Testis (tissue), 3 donors: ENCODE data around the gene ALG9. TPM values are rescaled to one million over a fixed set of nuclear protein-coding genes. Genes with fewer than 3 reads are reported as not detected.

Experiments used
- DNase-seq: peaks from one replicate; pipeline ENCODE4 v3.0.0-alpha.2; 2019
- H3K27ac ChIP-seq, 2 donors: fragments of 200-600 bp; sonication (generic); one replicate each; pipeline ENCODE4 v1.5.1; 2019
- H3K27me3 ChIP-seq: fragments of 200-600 bp; sonication (generic); one replicate; pipeline ENCODE4 v1.5.1; 2019
- H3K36me3 ChIP-seq: fragments of 200-600 bp; sonication (generic); one replicate; pipeline ENCODE4 v1.5.1; 2017; ENCODE audit warnings: low read depth; ENCODE audit errors: missing control alignments
- H3K4me1 ChIP-seq: fragments of 200-600 bp; sonication (generic); one replicate; pipeline ENCODE4 v1.5.1; 2019
- H3K4me3 ChIP-seq, 2 donors: fragments of 200-600 bp; sonication (generic); one replicate each; pipeline ENCODE4 v1.5.1; 2017 to 2019
- H3K9me3 ChIP-seq: fragments of 200-600 bp; sonication (generic); one replicate; pipeline ENCODE4 v1.5.1; 2017
- CTCF ChIP-seq, 3 experiments: fragments of 450-650 bp in 2 of 3; fragments of 200-600 bp in 1 of 3; sonication (generic) in 1 of 3; IDR thresholded peaks; one replicate each; pipeline ENCODE4 v1.5.1; 2016 to 2019; ENCODE audit warnings: antibody characterized with exemption in 3 of 3, mild to moderate bottlenecking in 2 of 3, moderate library complexity in 1 of 3
- POLR2A ChIP-seq: fragments of 450-650 bp; IDR thresholded peaks from one replicate; pipeline ENCODE4 v1.6.1; 2017; ENCODE audit warnings: antibody characterized with exemption, mild to moderate bottlenecking, moderate library complexity
- WGBS, 2 donors: methylation state at CpG; one replicate each; pipeline ENCODE4 v1.1.5; 2018; 5-methylcytosine and 5-hydroxymethylcytosine counted together
- intact Hi-C: fragments of 100-400 bp; cut with DNase I; formaldehyde crosslinking; loops from one replicate; pipeline ENCODE4 v1.15.1; 2023; ENCODE audit warnings: low total_unique reads
- polyA plus RNA-seq: library from polyadenylated mRNA; stranded (reverse); fragments of 350-450 nt; fragmentation: Illumina TruSeq; extraction: RNeasy Lipid Tissue Mini Kit (QIAGEN cat#74804); gene quantifications from one replicate; pipeline ENCODE4 v1.2.3, GENCODE V29; 2014; ENCODE audit warnings: low read depth, low replicate concordance; ENCODE audit not compliant: insufficient read depth
- total RNA-seq, 2 donors: library from RNA; depleted of rRNA; stranded (reverse); fragments of >200 nt; gene quantifications; one replicate each; pipeline ENCODE4 v1.2.3, GENCODE V29; 2016

ALG9 gene
- total and polyA plus RNA-seq, 3 donors from 2014 or later = 40.1 to 42.0 (median 41.3) TPM

GRCh38 chr11:111814106-111814505, 57.3 kb downstream of the ALG9 start:
- no peak for DNase-seq
- Histone ChIP-seq H3K27ac (no peak overlapping the region), H3K27me3 (no peaks in the 10 kb centered on the region), H3K4me3 (no peak overlapping the region), H3K36me3 (no peaks in the 10 kb centered on the region), H3K4me1 (no peaks in the 10 kb centered on the region), H3K9me3 (no peaks in the 10 kb centered on the region)
- WGBS, 2 donors = 80 to 81% methylated on average over 1 of the region's 1 CpG
- intact Hi-C loops = no loop called here
- TF ChIP-seq POLR2A (no peak), CTCF (IDR thresholded peaks at IDR 0.05) (no peak)

DNA sequence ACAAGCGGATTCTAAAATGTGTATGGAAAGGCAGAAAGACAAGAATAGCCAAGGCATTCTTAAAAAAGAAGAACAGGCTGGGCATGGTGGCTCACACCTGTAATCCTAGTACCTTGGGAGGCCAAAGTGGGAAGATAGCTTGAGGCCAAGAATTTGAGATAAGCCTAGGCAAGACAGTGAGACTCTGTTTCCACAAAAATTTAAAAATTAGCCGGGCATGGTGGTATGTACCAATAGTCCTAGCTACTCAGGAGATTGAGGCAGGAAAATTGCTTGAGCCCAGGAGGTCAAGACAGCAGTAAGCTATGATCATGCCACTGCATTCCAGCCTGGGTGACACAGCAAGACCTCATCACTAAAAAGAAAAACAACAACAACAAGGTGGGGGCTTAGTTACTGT, 59.2 kb downstream of the ALG9 start:
- 97 to 100% methylated on average over 2 of the region's 2 CpGs for WGBS, 2 donors
- intact Hi-C loops = no loop called here
- H3K9me3 ChIP-seq = no peaks in the 10 kb centered on the region

DNA sequence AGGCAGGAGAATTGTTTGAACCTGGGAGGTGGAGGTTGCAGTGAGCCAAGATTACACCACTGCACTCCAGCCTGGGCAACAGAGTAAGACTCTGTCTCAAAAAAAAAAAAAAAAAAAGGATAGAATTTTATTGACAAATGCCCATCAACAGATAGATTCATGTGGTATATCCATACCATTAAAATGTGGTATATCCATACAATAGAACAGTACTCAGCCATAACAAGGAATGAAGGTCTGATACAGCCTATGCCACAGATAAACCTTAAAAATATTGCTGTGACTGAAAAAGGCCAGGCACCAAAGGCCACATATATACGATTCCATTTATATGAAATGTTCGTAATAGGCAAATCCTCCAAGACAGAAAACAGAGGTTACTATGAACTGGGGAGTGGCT, 59.9 kb downstream of the ALG9 start:
- H3K27ac ChIP-seq = no peak overlapping the region
- H3K36me3 ChIP-seq = no peaks in the 10 kb centered on the region
- no peaks in the 10 kb centered on the region for H3K4me1 ChIP-seq
- H3K27me3 ChIP-seq = no peaks in the 10 kb centered on the region
- DNase-seq = no peak
- intact Hi-C loops = no loop called here
- no peaks in the 10 kb centered on the region for H3K9me3 ChIP-seq
- no peak overlapping the region for H3K4me3 ChIP-seq
- no peak for TF ChIP-seq POLR2A
- no peak for TF ChIP-seq CTCF (IDR thresholded peaks at IDR 0.05)
- WGBS, 2 donors = 90 to 99% methylated on average over 2 of the region's 2 CpGs

More for the DNA sequence above, 59.2 kb downstream of the ALG9 start:
- Histone ChIP-seq H3K27me3 (no peaks in the 10 kb centered on the region), H3K27ac (no peak overlapping the region), H3K4me3 (no peak overlapping the region), H3K4me1 (no peaks in the 10 kb centered on the region), H3K36me3 (no peaks in the 10 kb centered on the region)
- TF ChIP-seq POLR2A (no peak), CTCF (IDR thresholded peaks at IDR 0.05) (no peak)
- no peak for DNase-seq

- Histone ChIP-seq H3K4me1 (no peaks in the 10 kb centered on the region), H3K27ac (no peak overlapping the region), H3K27me3 (no peaks in the 10 kb centered on the region), H3K9me3 (no peaks in the 10 kb centered on the region), H3K4me3 (no peak overlapping the region), H3K36me3 (no peaks in the 10 kb centered on the region)
- DNase-seq = no peak
- WGBS, 2 donors = 83 to 87% methylated on average over 2 of the region's 2 CpGs
- intact Hi-C loops = no loop called here
- TF ChIP-seq CTCF (IDR thresholded peaks at IDR 0.05) = no peak
- TF ChIP-seq POLR2A = no peak
Observed at GRCh38 chr11:111808834-111809233, 62.5 kb downstream of the ALG9 start.

GRCh38 chr11:111808063-111808588, 63.3 kb downstream of the ALG9 start:
- Histone ChIP-seq H3K27ac (no peak overlapping the region), H3K27me3 (no peaks in the 10 kb centered on the region), H3K36me3 (no peaks in the 10 kb centered on the region), H3K4me1 (no peaks in the 10 kb centered on the region), H3K4me3 (no peak overlapping the region), H3K9me3 (no peaks in the 10 kb centered on the region)
- DNase-seq = no peak
- whole genome bisulfite sequencing, 2 donors = 79 to 93% methylated on average over 2 of the region's 2 CpGs
- TF ChIP-seq CTCF (IDR thresholded peaks at IDR 0.05) = no peak
- no peak for TF ChIP-seq POLR2A
- intact Hi-C loops = no loop called here
